NK-92 (cell line): Measurements from ENCODE around the gene FAM219B.
"Not testable (repeated sequence)": the region's sequence is repeated elsewhere in the genome, so short reads cannot be mapped to it uniquely, and the experiment has no call there.

Experiments
- DNase-seq: peaks from one replicate; lab custom pipeline; 2025; ENCODE audit not compliant: unreplicated experiment; lab: John Stamatoyannopoulos, UW

The FAM219B gene

DNA sequence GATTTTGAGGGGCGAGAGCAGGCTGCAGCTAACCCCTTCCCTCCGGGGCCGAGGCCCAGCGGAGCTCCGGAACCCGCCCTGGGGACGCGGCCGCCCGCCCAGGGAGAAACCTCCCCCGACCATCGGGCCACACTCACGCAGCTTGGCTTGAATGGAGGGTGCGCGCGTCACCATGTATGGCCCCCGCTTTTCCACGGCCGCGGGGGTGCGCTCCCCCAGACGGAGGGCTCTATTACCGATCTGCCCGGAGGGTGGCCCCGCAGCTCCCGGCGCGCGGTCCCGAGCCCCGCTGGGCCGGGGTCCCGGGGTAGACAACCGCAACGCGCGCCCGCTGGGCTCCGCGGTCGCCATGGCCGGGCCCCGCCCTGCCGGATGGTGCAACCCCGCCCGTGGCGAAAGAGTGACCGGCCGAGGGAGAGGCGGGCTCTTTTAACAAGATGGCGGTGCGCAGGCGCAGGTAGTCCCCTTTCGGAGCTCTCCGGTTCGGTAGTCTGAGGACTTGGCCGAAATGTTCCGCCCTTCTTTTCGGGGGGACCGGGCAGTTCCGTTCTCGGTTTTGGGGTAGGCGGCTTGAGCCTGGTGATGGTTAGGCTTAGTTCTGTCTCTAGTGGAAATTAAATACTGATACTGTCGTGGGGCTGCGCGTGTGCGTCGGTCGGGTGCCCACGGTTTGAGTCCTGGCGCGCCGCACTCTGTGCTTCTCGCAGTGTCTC lies at the start of gene FAM219B:
FAM219B (minus strand) TSS at position 402 of the 713 bp plus-strand sequence; CDS start at position 351, 51 bp downstream.
- no peak for DNase-seq

DNA sequence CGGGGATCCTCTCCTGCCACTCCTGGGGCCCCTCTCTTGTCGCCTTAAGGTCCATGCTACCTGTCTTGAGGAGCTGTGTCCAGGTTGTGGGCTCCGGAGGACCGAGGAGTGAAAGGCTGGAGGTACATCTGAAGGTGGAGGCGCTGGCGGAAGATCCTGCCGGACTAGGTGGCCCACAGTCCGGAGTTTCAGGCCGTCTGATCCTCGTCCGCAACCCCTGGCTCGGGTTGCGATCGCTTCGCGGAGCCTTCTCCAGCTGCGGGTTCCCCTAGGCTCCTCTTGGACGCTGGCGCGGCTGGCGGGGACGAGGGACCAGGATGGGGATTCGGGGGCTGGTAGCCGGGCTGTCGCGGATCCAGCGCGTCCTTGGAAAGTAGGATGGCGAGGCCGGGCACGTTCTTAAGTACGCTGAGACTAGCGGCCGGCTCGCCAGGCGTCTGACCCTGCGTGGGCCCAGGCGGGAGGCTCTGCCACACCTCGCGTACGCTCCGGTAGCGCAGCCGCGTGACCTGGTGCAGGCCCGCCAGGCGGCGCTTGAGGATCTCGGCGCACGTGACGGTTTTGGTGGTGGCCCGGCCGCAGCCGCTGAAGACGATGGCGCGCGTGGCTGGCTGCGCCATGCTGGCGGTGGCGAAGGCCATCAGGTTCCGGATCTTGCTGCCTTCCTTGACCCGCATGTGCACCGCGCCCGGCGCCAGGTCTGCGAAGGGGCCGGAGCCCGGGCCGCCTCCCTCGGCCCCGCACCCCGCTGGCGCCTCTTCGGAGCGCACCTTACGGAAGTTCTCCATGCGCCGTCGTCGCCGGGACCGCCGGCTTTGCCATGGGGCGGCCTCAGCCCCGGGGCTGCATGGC lies 49.4 kb upstream of the FAM219B start:
- no peak for DNase-seq

GRCh38 chr15:74955017-74955416 lies 48.4 kb upstream of the FAM219B start:
- no peak for DNase-seq

- DNase-seq = no peak
Observed at GRCh38 chr15:74954515-74954914, 47.9 kb upstream of the FAM219B start.

DNA sequence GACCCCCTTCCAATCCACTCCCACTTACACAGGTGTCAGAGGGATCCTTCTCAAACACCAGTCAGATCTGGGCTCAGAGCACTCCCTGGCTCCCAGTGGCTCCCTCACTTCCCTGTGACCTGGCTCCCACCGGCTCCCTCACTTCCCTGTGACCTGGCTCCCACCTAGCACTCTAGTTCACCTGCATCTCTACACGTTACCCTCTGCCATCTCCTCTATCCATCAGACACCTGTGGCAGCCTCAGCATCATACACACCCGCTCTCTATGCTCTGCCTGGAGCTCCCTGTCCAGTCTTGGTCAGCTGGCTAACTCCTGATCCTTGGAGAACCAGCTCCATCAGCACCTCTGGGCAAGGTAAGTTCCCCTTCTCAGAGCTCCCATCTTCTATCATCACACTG lies 44.4 kb upstream of the FAM219B start:
- no peak for DNase-seq

- no peak for DNase-seq
Observed at GRCh38 chr15:74950078-74950908, 43.6 kb upstream of the FAM219B start.

DNA sequence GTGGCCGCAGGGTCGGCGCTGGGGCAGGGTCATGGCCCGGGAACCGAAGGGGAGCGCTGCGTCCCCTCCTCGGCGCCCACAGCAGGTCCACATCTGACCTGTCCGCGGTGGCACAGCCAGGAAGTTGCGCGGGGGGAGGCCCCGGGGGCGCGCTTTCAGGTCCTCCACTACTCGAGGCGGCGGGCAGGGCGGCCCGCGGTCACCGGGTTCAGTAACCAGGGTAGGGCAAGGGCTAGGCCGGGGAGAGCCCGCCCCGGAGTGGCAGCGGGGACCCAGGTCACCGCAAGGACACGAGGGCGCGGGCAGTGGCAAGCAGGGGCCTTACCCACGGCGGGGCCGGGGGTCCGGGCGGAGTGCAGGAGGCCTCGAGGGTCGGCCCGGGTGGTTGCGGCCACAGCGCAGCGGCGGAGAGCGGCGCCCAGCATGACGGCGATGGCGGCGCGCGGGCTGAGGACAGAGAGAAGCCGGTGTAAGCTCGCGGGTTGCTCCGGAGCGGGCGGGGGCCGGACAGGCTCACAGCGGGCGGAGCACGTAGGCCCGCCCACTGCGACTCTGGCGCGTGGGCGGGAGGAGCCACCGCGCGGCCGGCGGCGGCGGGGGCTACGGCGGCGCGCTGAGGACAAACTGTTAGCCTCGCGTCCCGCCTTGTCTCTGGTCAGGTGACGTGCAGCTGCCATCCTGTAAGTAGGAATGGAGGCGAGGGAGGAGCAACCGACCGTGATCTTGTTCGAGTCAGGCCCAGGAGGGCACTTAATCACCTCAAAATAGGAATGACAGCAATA lies 31.1 kb upstream of the FAM219B start, which contains the start of gene COX5A:
COX5A (minus strand) TSS at position 484 of the 782 bp plus-strand sequence; CDS start at position 425, 59 bp downstream.
- no peak for DNase-seq

DNA sequence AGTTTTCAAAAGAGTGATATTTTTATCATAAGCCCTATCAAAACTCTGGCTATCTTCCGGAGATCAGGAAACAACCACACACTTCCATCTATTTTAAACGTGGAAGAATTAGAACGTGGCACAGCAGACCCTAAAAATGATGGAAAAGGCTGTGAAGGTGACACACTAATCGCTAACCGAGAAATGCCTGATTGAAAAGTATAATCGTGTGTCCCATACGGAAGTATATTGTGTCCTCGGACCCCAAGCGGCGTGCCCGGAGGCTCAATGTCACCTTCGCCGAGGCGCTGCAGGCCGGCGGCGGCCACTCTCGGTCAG lies 30.6 kb upstream of the FAM219B start:
- no peak for DNase-seq

DNA sequence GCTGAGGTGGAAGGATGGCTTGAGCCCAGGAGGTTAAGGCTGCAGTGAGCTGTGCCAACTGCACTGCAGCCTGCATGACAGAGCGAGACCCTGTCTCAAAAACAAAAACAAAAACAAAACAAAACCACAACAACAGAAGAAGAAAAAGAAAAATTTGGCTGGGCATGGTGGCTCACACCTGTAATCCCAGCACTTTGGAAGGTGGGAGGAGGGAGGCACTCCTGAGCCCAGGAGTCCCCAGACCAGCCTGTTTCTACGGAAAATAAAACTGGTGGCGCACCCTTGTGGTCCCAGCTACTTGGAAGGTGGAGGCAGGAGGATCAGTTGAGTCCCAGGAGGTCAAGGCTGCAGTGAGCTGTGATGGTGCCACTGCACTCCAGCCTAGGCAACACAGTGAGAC lies 28.5 kb upstream of the FAM219B start:
- DNase-seq = not testable (repeated sequence)

DNA sequence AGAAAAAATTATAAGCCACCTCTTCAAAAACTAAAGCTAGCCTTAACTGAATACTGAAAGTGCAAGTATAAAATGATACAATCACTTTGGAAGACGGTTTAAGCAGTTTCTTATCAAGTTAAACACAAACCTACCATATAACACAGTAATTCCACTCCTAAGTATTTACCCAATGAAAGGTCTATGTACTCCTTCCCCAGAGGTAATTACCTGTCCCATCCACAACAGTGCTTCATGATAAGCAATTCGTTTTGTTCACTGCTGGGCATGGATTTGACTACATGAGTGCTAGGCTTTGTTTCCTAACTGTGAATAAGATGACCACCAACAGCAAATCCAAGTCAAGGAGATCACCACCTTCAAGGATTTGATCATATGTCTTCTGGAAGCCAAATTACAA lies 26.9 kb upstream of the FAM219B start:
- DNase-seq = no peak

- DNase-seq = no peak
Observed at GRCh38 chr15:74928771-74929198, 22.1 kb upstream of the FAM219B start.

DNA sequence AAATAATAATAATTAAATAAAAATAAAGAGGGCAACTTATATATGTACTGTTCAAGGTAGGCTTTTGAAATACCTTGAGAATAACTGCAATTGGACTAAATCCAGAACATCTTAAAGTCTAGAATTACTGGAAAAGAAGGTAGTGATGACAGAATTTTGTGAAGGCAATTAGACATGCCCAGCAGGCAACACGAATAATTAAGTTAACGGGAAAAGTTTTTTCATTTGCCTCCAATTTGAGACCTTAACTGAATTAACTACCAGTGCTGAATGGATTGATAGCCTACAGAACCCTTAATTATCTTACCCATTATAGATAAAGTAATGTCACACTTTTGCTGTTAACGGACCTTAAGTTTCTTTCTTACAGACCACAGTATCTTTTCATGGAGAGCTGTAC lies 17.9 kb upstream of the FAM219B start:
- no peak for DNase-seq

GRCh38 chr15:74920456-74920855 lies 13.8 kb upstream of the FAM219B start:
- no peak for DNase-seq

DNA sequence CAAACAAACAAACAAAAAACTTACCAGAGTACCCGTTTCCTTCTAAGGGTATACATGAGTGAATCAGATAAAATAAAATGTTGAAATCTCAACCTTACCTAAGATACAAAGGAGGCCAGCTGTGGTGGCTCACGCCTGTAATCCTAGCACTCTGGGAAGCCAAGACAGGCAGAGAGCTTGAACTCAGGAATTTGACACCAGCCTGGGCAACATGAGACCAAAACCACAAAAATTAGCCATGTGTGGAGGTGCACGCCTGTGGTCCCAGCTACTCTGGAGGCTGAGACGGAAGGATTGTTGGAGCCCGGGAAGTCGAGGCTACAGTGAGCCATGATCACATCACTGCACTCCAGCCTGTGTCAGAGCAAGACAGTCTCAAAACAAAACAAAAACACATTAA lies 11.0 kb upstream of the FAM219B start:
- DNase-seq = no peak

DNA sequence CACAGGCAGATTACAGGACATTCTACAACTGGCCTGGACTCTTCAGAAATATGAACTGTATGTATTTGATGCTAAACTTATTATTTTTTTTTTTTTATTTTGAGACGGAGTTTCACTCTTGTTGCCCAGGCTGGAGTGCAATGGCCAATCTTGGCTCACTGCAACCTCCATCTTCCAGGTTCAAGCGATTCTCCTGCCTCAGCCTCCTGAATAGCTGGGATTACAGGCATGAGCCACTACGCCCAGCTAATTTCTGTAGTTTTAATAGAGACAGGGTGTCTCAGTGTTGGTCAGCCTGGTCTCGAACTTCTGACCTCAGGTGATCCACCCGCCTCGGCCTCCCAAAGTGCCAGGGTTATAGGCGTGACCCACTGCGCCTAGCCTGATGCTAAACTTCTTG lies 7.1 kb upstream of the FAM219B start:
- not testable (repeated sequence) for DNase-seq

- DNase-seq = no peak
Observed at GRCh38 chr15:74913041-74913440, 6.4 kb upstream of the FAM219B start.

DNA sequence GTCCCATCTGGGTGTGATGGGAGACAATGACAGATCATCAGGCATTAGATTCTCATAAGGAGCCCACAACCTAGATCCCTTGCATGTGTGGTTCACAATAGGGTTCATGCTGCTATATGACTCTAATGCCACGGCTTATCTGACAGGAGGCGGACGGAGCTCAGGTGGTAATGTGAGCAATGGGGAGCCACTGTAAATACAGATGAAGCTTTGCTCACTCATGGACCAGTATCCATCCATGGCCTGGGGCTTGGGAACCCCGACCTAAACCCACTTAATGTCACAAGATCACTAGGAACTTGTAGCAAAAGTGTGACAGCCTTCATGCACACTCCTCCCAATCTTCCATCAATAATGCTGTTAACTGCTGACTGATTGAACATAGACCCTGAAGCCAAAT lies 2.0 kb upstream of the FAM219B start:
- DNase-seq = no peak

DNA sequence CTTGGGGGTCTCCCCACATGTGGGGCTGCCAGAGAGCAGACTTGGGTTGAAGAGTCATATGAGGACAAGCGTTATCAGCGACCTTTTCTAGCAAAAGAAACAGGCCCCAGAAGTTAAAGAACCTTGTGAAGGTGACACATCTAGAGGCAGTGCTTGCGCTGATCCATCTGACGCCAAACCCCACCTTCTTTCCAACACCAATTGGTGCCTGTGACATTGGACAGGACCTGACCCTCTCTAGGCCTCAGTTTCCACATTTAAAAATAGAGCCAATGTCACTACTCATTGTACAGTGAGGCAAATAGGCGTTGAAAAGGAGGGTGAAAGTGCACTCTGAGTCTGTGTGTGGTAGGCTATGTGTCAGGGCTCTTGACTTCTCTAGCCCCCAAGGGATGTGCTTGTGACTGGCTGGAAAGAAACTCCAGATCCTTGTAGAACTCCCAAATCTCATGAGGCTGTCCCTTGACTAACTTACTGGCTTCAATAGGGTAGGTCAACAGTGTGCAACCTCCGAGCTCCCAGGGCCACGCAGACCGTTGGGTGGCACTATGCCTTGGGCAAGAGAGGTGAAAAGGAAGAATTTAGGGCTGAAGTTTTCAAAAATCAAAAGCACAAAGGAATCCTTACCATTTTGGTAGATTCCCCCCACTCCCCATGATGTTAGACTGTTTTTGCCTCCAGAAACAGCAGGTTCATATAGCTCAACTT lies 666 bp upstream of the FAM219B start:
- no peak for DNase-seq

DNA sequence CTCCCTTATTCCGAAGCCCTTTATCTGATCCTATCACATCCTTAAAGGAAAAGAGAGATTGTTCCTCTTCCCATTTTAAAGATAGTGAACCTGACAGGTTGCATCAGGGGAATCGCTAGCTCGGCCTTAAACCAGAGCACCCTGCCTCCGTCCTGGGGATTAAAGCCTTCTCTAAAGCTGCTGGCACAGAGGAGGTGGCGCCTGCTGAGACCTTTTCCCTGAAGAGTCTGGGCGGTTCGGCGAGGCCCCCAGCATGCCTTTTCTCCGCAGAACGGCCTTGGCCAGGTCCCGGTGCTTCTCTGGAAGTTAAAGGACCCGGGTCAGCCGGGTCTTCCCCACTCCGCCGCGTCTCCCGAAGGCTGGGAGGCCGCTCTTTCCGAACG lies 593 bp downstream of the FAM219B start:
- DNase-seq = no peak

GRCh38 chr15:74904190-74904805 lies 2.4 kb downstream of the FAM219B start:
- no peak for DNase-seq
